CD4-positive, alpha-beta T cell treated with Interleukin-17A for 1 hour (primary cell): ENCODE results near the gene IGF2BP1.

Source experiments
- DNase-seq: peaks from one replicate; pipeline ENCODE4 v3.0.0-alpha.2; 2020

The IGF2BP1 gene

DNA sequence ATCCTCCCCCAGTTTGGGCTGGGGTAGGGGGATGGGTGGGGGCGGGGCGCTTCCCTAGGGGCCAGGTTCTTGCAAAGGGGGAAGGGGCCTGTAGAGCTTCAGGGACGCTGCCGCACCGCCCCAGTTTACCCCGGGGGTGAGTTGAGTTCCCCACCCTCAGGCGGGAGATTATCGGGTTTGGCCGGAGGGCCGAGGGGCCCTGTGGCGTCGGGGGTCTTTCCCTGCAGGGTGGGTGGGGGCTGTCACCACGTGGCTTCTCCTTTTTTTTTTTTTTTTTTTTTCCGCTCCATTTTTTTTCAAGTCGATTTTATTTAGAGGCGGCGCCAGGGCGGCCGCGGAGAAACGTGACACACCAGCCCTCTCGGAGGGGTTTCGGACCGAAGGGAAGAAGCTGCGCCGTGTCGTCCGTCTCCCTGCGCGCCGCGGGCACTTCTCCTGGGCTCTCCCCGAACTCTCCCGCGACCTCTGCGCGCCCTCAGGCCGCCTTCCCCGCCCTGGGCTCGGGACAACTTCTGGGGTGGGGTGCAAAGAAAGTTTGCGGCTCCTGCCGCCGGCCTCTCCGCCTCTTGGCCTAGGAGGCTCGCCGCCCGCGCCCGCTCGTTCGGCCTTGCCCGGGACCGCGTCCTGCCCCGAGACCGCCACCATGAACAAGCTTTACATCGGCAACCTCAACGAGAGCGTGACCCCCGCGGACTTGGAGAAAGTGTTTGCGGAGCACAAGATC lies at the start of gene IGF2BP1:
TSS of gene IGF2BP1 (plus strand) at position 283 of the 724 bp plus-strand sequence. CDS start at position 644, 361 bp downstream.
- DNase-seq, result peak; percentile 10

DNA sequence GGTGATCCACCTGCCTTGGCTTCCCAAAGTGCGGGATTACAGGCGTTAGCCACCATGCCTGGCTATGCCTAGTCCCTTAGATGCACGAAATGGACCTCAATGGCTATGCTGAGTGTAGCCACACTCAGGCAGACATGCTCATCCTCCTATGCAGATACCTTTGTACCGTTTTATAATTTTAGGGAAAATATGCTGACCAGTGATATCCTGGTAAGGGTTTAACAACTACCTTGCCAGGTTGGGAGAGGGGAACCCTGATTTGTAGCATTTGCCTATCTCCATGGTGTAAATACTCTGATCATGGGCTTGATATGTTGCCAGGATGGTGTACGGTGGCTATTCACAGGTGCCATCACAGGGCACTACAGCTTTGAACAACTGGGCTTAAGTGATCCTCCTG lies 45.6 kb upstream of the IGF2BP1 start:
- no peak for DNase-seq

DNA sequence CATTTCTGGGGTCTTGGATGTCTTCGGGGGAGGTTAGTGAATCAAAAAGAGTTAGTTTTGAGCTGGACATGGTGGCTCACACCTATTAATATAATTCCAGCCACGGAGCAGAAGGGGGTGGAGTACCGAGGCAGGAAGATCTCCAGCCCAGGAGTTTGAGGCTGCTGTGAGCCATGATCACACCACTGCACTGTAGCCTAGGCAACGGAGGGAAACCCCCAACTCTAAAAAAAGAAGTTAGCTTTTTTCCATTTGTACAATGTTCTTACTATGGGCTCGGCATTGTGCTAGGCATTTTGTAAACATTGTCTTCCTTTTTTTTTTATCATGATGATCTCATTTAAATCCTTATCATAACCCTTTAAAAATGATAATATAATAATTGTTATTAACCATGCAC lies 44.3 kb upstream of the IGF2BP1 start:
- DNase-seq, result no peak

DNA sequence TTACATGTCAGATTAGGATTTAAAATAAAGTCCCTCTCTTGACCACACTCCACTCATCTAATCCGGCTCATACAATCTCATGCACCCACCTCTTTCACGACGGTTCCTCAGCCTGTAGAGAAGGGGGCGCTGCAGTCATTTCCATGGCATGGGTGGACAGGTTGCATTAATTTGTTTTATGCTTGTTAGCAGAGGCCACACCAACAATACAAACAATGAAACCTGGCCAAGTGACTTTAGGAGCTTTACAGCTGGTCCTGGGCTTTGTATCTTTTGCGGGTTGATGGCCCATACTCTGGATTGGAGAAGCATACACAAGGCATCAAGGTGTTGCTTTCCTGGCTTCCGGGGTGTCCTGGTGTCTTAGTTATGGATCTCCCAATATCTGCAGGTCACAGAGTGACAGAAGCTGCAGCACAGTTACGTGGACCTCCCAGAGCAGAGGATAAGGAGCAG lies 42.9 kb upstream of the IGF2BP1 start:
- DNase-seq, result no peak

DNA sequence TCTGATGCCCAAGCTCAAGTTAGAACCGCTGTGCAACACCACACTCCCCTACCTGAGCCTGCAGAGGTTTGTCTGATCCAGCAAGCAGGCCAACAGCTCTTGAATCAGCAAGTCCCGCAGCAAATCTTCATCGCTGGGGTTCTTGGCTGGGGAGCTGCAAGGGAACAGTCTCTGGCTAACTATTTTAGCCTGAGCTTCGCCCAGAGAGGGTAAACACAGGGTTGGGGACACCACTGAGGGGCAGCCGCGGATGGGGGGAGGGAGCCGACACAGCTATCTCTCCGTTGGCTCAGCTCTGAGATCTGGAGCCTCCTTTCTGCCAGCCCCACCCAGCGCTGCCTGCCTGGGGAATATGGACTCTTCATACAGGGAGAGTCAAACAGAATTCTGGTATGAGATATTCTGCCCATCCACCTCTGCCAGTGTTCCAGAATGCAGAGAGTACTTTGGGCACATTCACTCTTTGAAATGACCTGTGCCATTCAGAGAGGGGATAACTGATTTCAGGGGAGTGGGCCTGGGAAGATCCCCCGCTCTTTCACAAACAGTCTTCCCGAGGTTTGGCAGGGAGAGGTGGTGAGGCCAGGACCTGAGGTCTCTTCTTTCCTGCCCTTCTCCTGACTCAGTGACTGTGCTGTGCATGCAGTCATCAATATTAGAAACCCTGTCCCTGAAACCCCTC lies 36.2 kb upstream of the IGF2BP1 start:
- DNase-seq, result no peak

DNA sequence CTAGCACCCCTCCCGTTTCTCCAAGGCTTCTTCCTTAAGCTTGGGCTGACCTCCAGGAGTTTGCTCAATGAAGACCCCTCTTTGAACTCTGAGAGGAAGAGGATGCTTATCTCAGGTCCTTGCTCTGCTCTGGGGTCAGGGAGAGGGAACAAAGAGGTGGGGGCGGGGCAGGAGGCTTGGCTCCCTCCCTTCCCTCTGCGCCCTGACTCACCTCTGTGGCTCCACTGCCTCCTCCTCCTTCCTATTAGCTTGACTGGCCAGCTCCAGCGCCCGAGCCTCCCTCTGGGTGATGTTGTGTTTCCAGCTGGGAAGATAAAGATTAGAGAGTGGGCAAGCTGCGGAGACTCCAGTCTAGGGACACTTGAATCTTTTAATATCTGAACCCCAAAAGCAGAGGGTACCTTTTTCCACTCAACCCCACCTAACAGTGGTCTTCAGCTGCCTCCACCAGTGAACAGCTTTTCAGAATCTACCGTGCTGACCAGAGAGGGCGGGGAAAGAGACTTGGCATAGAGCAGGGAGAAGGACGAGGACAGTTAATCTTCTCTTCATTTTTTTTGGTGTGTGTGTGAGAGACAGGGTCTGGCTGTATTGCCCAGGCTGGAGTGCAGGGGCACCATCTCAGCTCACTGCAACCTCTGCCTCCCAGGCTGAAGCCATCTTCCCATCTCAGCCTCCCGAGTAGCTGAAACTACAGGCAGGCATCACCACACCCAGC lies 35.5 kb upstream of the IGF2BP1 start:
- DNase-seq, result no peak

DNA sequence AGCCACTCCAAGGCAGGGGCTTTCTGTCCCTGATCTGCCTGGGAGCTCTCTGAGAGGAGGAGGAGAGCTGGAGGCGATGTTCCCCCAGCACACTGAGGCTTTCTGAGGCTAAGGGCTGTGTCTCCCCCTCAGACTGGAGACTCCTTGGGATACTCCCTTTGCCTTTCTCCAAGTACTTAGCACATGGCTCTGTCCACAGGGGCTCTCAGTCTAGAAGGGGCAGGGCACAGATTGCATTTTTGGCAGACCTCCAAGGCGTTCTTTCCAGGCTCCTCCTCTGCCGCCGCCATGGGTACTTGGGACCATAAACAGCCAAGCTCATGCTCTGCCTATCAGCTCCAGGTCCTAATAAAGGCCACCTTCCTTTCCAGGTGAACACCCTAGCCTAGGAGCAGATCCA lies 27.0 kb upstream of the IGF2BP1 start:
- DNase-seq, result no peak

DNA sequence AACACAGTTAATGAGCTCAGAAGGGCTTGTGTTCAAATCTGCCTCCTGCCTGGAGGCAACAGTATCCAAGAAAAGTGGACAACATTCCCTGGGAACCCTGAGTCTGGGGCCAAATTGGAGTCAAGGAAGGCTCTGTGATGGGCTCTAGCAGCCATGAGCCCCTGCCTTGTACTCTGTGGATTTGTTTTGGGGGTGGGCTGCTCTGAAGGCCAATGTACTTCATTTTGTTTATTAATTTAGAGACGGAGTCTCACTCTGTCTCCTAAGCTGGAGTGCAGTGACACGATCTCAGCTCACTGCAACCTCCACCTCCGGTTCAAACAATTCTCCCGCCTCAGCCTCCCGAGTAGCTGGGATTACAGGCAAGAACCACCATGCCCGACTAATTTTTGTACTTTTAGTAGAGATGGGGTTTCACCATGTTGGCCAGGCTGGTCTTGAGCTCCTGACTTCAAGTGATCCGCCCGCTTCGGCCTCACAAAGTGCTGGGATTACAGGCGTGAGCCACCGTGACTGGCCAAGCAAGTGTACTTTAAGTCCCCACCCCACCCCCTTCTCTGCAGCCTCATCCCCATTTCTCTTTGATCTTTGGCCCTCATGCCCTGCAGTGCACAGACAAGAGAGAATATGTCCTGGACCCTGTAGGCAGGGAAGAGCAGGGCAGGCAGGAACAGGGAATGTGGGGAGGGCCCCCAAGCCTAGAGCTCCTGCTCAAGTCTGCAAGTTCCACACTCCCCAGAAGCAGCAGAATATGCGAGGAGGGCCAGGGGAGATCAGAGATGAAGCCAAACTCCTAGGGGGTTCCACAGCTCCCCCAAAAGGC lies 26.1 kb upstream of the IGF2BP1 start:
- DNase-seq, result no peak

DNA sequence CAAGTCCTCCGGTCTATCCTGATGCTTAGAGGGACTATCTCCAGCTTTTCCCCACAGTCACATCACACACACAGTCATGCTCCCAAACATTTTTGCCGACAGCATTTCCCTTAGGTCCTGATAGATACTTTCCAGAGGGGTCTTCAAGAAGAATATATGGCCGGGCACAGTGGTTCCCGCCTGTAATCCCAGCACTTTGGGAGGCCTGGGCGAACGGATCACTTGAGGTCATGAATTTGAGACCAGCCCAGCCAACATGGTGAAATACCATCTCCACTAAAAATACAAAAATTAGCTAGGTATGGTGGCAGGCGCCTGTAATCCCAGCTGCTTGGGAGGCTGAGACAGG lies 24.5 kb upstream of the IGF2BP1 start:
- no peak for DNase-seq

DNA sequence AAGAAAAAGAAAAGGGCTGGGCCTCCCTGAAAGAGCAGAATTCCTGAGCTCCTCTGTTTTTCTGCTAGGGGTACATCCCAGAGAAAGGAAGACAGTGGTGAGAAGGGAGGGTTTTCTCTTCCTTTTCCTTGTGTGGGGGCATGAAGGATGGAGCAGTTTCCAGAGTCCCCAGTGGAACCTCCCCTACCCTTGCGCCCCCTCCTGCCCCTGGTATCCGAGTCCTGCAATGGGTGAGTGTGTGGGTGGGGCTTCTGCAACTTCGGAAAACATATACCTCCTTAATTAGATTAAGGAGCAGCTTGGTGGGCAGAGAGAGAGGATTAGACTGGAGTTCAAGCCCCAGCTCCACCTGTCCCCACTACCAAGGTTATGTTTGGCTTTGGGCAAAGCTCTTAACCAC lies 23.4 kb upstream of the IGF2BP1 start:
- no peak for DNase-seq

DNA sequence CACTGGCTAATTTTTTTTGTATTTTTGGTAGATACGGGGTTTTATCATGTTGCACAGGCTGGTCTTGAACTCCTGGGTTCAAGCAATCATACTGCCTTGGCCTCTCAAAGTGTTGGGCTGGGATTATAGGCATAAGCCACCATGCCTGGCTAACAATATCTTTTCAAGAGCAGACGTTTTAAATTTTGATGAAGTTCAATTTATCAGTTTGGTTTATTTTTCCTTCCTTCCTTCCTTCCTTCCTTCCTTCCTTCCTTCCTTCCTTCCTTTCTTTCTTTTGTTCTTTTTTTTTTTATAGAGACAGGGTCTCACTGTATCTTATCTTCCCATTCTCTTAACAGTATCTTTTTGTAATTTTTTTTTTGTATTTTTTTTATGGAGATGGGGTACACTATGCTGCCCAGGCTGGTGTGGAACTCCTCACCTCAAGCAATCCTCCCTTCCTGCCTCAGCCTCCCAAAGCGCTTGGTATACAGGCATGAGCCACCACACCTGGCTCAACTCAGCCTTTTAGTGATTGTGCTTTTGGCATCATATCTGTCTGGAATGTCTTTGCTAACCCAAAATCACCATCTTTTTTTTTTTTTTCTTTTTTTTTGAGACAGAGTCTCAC lies 15.2 kb upstream of the IGF2BP1 start:
- no peak for DNase-seq

DNA sequence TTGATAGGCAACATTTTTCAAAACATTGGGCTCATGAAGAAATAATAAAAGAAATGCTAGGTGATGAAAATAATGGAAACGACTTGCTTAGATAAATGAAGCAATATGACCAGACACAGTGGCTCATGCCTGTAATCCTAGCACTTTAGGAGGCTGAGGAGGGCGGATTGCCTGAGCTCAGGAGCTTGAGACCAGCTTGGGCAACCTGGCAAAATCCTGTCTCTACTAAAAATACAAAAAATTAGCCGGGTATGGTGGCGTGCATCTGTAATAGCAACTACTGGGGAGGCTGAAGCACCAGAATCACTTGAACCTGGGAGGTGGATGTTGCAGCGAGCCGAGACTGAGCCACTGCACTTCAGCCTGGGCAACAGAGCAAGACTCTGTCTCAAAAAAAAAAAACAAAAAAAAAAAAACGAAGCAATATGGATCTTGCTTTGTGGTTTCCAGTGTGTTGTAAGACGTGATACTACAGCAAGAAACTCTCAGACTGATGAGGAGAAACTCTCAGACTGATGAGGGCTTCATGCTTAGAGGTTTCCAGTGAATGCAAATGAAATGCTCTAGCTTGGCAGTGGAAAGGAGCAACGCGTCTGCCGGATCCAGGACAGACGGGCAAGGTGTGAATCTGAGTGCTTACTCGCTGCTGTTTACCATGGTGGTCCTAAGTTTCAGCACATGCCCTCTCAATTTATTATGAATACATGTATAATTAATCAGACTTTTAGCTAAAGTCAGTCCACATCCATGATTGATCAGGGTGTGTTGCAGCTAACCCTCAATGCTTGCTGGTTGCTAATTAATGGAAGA lies 11.5 kb upstream of the IGF2BP1 start:
- no peak for DNase-seq

DNA sequence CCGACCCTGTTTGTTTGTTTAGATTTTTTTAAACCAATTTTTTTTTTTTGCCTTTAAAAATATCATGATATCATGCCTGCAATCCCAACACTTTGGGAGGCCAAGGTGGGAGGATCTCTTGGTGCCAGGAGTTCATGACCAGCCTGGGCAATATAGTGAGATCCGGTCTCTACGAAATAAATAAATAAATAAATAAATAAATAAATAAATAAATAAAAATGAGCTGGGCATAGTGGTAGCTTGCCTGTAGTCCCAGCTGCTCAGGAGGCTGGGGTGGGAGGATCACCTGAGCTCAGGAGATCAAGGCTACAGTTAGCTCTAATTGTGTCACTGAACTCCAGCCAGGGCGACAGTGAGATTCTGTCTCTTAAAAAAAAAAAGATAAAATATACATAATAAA lies 8.1 kb upstream of the IGF2BP1 start:
- DNase-seq, result no peak

DNA sequence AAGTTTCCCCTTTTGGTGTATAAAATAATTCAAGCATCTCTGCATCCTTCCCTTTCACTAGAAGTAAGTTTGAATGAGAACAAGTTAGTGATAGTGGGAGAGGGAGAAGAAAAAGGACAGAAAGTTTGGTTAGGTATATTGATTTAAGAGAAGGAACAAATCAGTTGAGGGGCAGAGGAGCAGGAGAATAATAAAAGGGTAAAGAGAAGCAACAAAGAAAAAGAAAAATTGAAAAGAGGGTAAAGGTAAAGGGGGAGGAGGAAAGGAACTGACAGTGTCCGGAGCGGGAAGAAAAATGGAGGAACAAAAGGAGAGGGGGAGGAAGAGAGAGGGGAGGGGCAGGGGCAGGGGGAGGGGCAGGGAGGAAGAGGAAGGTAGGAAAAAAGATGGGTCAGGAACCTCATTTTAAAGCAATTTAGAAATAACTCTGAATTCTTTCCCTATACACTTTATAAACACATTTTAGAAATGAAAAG lies 6.3 kb upstream of the IGF2BP1 start:
- no peak for DNase-seq

DNA sequence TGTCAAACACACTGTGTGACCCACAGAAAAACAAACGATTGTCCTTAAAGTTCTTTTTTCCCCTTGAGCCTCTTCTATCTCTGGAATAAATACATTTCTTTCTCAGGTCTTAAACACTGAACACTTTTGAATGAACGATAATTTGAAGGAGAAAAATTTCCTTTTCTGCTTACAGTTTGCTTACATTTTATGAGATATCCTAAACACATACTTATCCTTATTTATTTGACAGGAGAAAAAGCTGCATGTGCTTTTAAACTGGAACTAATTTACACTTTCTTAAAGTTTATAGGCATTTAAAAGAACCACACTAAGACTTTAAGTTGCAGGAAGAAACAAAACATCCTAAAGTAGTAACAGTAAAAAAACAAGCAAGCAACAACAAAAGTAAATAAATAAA lies 4.7 kb upstream of the IGF2BP1 start:
- DNase-seq, result no peak

DNA sequence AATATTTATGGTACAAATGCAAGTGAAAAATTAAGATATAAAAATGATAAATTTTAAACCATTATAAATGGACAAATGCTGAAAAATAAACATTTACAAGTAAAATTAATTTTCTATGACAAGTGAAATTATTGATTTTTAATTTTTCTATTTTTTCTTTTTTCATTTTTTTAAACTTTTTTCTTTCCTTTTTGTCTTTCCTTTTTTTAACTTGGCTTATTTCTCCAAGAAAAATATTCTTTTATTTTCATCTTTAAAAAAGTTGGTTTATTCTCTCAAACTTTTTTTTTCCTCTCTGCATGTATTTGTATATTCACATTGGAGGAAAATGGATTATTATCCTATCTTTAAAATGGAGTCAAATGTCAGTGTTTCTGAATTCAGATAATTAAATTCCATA lies 3.9 kb upstream of the IGF2BP1 start:
- no peak for DNase-seq

DNA sequence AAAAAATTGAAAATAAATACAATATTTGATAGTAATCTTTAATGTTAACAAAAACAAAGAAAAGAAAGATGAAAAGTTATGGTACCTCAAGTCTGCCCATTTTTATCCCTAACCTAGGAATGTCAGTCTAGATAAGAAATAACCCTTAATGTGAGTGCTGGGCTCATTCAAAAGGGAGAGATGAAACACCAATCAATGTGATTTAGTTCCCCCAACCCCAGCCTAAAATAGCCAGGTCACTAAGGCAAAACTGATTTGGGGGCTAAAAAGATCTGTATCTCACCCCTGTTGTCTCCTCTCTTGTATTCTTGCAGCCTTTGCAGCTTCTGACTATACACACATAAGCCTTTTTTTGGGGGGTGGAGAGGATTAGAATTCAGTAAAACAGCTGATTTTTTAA lies 3.2 kb upstream of the IGF2BP1 start:
- no peak for DNase-seq

DNA sequence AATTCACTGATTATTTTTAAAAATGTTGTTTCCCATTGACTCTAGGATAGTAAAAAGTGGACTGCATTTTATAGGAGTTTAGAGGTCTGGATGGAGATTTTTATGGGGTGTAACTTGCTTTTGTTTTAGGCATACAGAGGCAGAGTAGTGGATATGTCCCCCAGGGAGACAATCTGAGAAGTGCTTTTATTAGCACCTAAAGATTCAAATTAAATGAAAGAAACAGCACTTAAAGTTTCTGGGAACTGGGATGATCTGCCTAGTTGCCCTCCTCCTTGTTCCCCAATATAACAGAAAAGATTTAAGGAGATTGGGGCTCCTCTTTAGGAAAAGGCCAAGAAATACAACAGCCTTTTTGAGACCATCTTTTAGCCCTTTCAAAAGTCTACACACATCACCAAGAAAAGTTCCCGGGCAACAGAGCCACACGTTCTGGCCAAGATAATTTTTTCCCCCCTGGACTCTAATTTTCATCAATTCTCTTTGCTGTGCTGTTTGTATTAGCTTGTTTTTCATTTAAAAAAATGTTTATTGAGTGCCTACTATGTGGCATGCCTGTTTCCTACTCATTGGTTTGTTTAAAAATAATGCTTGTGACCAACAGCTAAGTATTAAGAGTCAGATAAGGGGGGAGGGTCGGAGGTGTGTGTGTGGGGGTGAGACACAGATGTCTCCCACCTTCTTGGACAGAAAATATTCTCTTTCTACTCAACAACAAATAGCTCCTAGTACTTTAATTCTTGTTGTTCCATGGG lies 2.5 kb upstream of the IGF2BP1 start:
- DNase-seq, result no peak

DNA sequence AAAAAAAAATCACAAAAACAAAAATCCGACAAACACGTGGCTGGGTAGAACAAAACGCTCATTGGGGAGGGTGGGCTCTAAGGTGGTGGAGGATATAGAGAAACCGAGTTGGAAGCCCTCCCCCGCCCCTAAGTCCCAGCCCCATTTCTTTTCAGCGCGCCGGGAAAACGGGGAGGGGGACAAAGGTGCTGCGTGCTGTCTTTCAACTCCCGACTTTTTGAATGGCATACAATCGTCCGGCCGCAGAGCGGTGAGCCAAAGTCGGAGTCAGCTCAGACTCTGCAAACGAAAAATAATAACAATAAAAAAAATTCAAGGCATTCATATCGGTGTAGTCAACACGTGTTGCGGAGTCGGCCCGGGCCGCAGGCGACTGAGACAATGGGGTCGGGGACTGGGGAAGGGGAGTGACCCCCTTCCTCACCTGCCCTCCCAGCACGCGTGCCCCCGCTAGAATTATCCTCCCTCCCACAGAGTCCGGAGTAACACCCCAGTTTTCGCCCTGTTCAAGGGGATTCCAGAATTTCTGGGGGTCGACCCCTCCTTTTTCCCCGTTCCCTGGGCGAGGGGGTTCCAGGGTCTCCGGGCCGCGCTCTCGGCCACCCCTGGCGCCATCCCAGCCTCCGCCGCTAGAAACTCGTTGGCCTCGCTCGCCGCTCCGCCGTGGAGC lies 1.7 kb upstream of the IGF2BP1 start:
- no peak for DNase-seq

DNA sequence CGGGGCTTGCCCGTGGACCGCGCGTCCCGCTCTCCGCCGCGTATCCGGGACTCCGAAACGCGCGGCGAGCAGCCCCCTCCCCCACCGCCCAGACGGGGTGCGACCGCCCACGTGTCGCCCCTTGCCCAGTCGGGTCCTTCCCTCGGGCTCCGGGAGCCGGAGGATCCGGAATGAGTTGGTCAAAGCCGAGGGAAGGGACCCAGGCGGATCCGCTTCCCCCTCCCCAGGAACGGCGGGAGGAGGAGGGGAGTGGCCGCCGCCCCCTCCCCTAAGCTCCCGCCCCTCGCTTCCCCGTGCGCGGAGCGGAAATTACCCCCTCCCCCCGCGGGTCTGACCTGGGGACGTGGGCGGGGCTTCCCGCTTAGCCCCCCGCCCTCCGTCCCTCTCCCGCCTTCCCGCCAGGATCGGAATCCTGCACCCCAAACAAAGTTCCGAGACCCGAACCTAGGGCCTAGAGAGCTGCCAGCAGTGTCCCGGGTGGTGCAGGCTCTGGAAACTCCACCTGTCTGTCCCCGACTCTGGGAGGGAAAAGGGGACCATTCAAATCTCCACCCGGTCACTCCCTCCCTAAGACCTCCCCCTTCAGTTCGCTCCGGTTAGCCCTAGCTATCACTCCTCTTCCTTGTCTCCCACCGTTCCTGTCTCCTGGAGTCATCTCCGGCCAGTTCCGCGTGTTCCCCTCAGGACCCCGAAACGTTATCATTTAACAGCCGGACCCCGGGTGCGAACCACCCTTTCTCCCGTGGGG lies 1.0 kb upstream of the IGF2BP1 start:
- no peak for DNase-seq
